T-helper 2 cell treated with Interferon-gamma antibody and Interleukin-4, amounts not matched to agents 5 μg/mL and 100 μg/mL, for 36 hours (primary cell): ENCODE measurements around the gene SHROOM1.
"Not testable (repeated sequence)": the region's sequence is repeated elsewhere in the genome, so short reads cannot be mapped to it uniquely, and the experiment has no call there.

Source experiments
- DNase-seq: peaks from one replicate; pipeline ENCODE4 v3.0.0; 2021; ENCODE audit warnings: low spot score
- H3K27ac Mint-ChIP-seq: one replicate; pipeline ENCODE4 v1.8.0; 2021; ENCODE audit warnings: mild to moderate bottlenecking, mixed read lengths
- H3K27me3 Mint-ChIP-seq: one replicate; pipeline ENCODE4 v1.8.0; 2021; ENCODE audit warnings: low read depth, mixed read lengths
- H3K36me3 Mint-ChIP-seq: one replicate; pipeline ENCODE4 v1.8.0; 2021; ENCODE audit warnings: low read depth, mixed read lengths
- H3K4me1 Mint-ChIP-seq: one replicate; pipeline ENCODE4 v1.8.0; 2021; ENCODE audit warnings: low read depth, mixed read lengths
- H3K4me3 Mint-ChIP-seq: one replicate; pipeline ENCODE4 v1.8.0; 2022; ENCODE audit warnings: mild to moderate bottlenecking, moderate library complexity, mixed read lengths
- H3K9me3 Mint-ChIP-seq: one replicate; pipeline ENCODE4 v1.8.0; 2021; ENCODE audit warnings: mixed read lengths

The SHROOM1 gene

GRCh38 chr5:132813599-132814502 lies 16.6 kb downstream of the SHROOM1 start:
- Mint-ChIP-seq H3K36me3 (no peaks in the 10 kb centered on the region), H3K4me1 (peaks cover 10% of the 10 kb centered on the region), H3K9me3 (no peaks in the 10 kb centered on the region), H3K4me3 (no peak overlapping the region), H3K27me3 (peaks cover 70% of the 10 kb centered on the region), H3K27ac (no peak overlapping the region)
- DNase-seq, result no peak

DNA sequence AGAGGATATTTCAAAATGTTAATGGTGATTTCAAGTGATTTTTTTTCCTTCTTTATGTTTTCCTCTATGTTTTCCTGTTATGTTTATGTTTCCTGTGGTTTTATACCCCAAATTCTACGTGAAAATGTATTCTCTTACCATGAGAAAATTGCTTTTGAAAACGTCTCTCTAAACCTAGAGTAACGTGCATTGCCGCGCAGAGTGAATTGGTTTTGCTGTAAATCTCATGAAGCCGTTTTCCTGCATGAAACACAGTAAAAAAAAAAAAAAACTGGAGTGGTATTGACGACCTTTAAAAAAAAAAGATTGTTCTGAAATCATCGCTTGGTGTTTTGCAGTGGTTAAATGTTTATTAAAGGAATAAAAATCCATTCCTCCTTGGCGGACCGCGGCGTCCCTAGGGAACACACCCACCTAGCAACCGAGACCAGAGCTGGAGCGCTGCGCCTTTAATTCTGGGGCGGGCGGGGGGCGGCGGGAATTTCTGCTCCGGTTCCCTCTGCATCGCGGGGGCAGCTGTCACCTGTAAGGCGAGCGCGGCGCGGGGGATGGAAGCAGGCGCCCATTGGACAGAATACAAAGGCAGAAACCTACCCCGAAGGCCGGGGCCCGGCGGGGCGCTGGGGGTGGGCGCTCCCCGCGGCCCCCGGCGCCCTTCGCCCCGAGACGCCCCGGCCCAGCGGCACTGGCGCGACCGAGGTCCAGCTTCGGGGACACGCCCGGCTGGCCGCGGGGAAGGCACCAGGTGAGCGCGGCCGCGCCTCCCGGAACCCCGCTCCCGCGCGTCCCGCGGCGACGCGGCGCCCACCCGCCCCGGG lies 17.5 kb downstream of the SHROOM1 start, which contains the start of gene SOWAHA:
Gene SOWAHA (plus strand): TSS at position 522 of the 818 bp plus-strand sequence. CDS start 320 bp downstream, outside the sequence.
- Mint-ChIP-seq H3K4me3 (peak within 1 kb of the TSS; percentile 73), H3K27me3 (peaks cover 69% of the 10 kb centered on the region), H3K4me1 (peaks cover 10% of the 10 kb centered on the region), H3K27ac (no peak within 1 kb of the TSS), H3K9me3 (no peaks in the 10 kb centered on the region), H3K36me3 (no peaks in the 10 kb centered on the region)
- no peak for DNase-seq

DNA sequence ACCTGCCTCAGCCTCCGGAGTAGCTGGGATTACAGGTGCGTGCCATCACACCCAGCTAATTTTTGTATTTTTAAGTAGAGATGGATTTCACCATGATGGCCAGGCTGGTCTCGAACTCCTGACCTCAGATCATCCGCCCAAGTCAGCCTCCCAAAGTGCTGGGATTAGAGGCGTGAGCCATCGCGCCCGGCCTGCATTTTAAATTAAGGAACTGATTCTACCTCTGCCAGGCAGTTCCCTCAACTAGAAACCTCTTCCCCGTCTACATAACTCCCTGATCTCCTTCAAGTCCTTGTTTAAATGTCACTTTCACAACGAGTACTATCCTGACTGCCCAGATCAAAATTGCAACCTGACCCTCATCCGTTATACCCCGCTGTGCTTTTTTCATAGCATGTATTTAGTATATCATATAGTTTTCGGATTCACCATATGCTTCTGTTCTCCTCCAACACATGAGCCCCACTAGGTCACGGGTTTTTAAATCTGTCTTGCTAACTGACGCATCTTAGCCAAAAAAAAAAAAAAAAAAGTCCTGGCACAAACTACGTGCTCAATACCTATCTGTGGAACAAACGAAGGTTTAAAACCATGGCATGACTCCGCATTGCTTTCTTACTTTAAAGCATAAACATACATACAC lies 18.2 kb downstream of the SHROOM1 start:
- peaks cover 10% of the 10 kb centered on the region for H3K4me1 Mint-ChIP-seq
- H3K9me3 Mint-ChIP-seq, result no peaks in the 10 kb centered on the region
- DNase-seq, result no peak
- no peak overlapping the region for H3K27ac Mint-ChIP-seq
- peaks cover 69% of the 10 kb centered on the region for H3K27me3 Mint-ChIP-seq
- peak overlapping the region; percentile 73 for H3K4me3 Mint-ChIP-seq
- no peaks in the 10 kb centered on the region for H3K36me3 Mint-ChIP-seq

DNA sequence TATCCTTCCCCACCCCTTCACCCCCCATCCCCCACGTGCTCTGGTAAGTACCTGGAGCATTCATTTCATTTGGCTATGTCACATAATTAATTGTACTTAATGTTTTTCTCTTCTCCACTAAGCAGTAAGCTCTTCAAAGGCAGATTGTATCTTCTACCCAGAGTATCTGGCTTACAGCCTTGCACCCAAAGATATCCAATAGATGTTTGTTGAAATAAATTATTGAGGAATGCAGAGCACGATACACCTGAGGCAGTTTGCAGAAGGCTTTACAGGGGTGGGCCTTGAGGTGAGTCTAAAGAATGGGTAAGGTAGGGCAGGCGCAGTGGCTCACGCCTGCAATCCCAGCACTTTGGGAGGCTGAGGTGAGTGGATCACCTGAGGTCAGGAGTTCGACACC lies 19.8 kb downstream of the SHROOM1 start:
- DNase-seq, result no peak
- H3K4me1 Mint-ChIP-seq, result peaks cover 10% of the 10 kb centered on the region
- H3K36me3 Mint-ChIP-seq, result no peaks in the 10 kb centered on the region
- H3K27me3 Mint-ChIP-seq, result peaks cover 63% of the 10 kb centered on the region
- no peaks in the 10 kb centered on the region for H3K9me3 Mint-ChIP-seq
- H3K27ac Mint-ChIP-seq, result no peak overlapping the region
- H3K4me3 Mint-ChIP-seq, result no peak overlapping the region

DNA sequence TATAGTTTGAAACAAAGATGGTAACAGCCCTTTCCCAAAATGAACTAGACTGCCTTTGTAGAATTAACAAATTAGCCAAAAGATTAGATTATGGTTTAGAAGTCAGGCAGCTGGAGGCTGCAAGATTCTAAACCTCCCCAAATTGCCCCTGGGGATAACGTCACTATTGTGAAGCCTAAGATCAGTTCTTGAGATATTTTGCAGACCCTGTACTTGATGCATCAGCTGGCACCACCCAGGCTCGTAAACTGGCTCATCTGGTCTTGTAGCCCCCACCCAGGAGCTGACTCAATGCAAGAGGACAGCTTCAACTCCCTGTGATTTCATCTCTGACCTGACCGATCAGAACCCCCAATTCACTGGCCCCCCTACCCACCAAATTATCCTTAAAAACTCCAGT lies 21.6 kb downstream of the SHROOM1 start:
- Mint-ChIP-seq H3K27ac (no peak overlapping the region), H3K9me3 (no peaks in the 10 kb centered on the region), H3K4me1 (peaks cover 10% of the 10 kb centered on the region), H3K4me3 (no peak overlapping the region), H3K36me3 (no peaks in the 10 kb centered on the region), H3K27me3 (peaks cover 68% of the 10 kb centered on the region)
- DNase-seq, result no peak

DNA sequence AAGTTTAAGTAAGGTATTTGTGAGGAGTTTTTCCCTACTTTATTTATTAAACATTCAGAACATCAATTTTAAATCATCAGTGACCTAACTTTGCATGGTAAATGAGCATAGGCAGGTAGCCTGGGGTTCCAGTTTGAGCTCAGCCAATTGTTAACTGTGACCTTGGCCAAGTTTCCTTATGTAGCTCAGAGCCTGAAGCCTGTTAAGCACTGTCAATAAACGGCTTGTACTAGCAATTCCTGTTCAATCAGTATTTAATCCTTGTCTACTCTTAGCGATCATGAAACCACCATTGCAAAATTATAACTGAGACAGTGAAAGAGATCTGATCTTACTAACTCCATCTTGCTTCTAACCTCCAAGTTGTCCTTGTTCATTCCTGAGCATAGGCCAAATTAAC lies 22.0 kb downstream of the SHROOM1 start:
- Mint-ChIP-seq H3K9me3 (no peaks in the 10 kb centered on the region), H3K4me3 (no peak overlapping the region), H3K36me3 (no peaks in the 10 kb centered on the region)

GRCh38 chr5:132807163-132807838 lies 23.1 kb downstream of the SHROOM1 start:
- no peak for DNase-seq

More for the DNA sequence above, 22.0 kb downstream of the SHROOM1 start:
- DNase-seq, result no peak
- Mint-ChIP-seq H3K27ac (no peak overlapping the region), H3K27me3 (peaks cover 72% of the 10 kb centered on the region), H3K4me1 (peaks cover 10% of the 10 kb centered on the region)

GRCh38 chr5:132806804-132807162 lies 23.7 kb downstream of the SHROOM1 start:
- H3K4me3 Mint-ChIP-seq, H3K27ac Mint-ChIP-seq, H3K9me3 Mint-ChIP-seq, H3K36me3 Mint-ChIP-seq, H3K4me1 Mint-ChIP-seq, DNase-seq: not testable (repeated sequence)
- H3K27me3 Mint-ChIP-seq, result peaks cover 69% of the 10 kb centered on the region

More at GRCh38 chr5:132807163-132807838, 23.1 kb downstream of the SHROOM1 start:
- H3K27me3 Mint-ChIP-seq, result peaks cover 69% of the 10 kb centered on the region
- no peaks in the 10 kb centered on the region for H3K36me3 Mint-ChIP-seq
- no peak overlapping the region for H3K4me3 Mint-ChIP-seq
- H3K4me1 Mint-ChIP-seq, result peaks cover 2% of the 10 kb centered on the region
- no peaks in the 10 kb centered on the region for H3K9me3 Mint-ChIP-seq
- H3K27ac Mint-ChIP-seq, result no peak overlapping the region

GRCh38 chr5:132805872-132806271 lies 24.6 kb downstream of the SHROOM1 start:
- not testable (repeated sequence) for H3K9me3 Mint-ChIP-seq, DNase-seq, H3K4me1 Mint-ChIP-seq, H3K36me3 Mint-ChIP-seq, H3K27ac Mint-ChIP-seq, H3K4me3 Mint-ChIP-seq
- peaks cover 64% of the 10 kb centered on the region for H3K27me3 Mint-ChIP-seq

- H3K4me3 Mint-ChIP-seq, H3K27ac Mint-ChIP-seq: not testable (repeated sequence)
- peaks cover 58% of the 10 kb centered on the region for H3K27me3 Mint-ChIP-seq
These were observed 26.2 kb downstream of the SHROOM1 start for GRCh38 chr5:132804219-132804618.

GRCh38 chr5:132802685-132803066 lies 27.8 kb downstream of the SHROOM1 start:
- H3K27me3 Mint-ChIP-seq, result peaks cover 58% of the 10 kb centered on the region
- H3K9me3 Mint-ChIP-seq, result not testable (repeated sequence)

More at GRCh38 chr5:132804219-132804618, 26.2 kb downstream of the SHROOM1 start:
- not testable (repeated sequence) for H3K4me1 Mint-ChIP-seq, DNase-seq, H3K9me3 Mint-ChIP-seq, H3K36me3 Mint-ChIP-seq

GRCh38 chr5:132802044-132802684 lies 28.3 kb downstream of the SHROOM1 start:
- Mint-ChIP-seq H3K27ac (no peak overlapping the region), H3K4me1 (peaks cover 4% of the 10 kb centered on the region), H3K4me3 (no peak overlapping the region), H3K36me3 (no peaks in the 10 kb centered on the region), H3K27me3 (peaks cover 56% of the 10 kb centered on the region), H3K9me3 (no peaks in the 10 kb centered on the region)
- no peak for DNase-seq

More at GRCh38 chr5:132802685-132803066, 27.8 kb downstream of the SHROOM1 start:
- not testable (repeated sequence) for H3K4me3 Mint-ChIP-seq, H3K27ac Mint-ChIP-seq, H3K36me3 Mint-ChIP-seq, H3K4me1 Mint-ChIP-seq, DNase-seq

DNA sequence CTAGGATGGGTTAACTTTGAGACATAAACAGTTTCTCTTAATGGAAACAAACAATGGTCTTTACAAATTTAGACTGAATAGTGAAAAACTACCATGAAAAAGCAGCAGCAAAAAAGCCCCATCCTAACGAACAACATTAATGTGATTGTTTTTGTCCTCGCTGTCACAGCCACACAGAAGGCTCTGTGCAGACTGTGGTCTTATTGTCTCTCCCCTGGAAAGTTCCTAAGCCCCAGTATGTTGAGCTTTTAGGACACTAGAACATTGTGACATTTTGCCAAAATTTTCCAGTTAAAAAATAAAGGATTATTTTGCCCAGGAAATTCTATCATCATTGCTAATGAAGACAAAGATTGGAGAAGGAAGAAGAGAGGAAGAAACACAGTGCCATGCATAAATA lies 29.9 kb downstream of the SHROOM1 start:
- Mint-ChIP-seq H3K4me1 (peaks cover 4% of the 10 kb centered on the region), H3K27ac (no peak overlapping the region), H3K4me3 (no peak overlapping the region), H3K9me3 (no peaks in the 10 kb centered on the region), H3K27me3 (peaks cover 58% of the 10 kb centered on the region), H3K36me3 (no peaks in the 10 kb centered on the region)
- DNase-seq, result no peak
